HepG2 (cell line): ENCODE data around the gene TMEM106B. TPM values are rescaled to one million over a fixed set of nuclear protein-coding genes. Genes with fewer than 3 reads are reported as not detected.

ENCODE experiments used
- ARNT2 ChIP-seq: sonication (generic); formaldehyde crosslinking; IDR thresholded peaks from 2 replicates; pipeline ENCODE4 v1.8.0; 2022; ENCODE audit warnings: mild to moderate bottlenecking, low read depth, missing genetic modification reagents, moderate library complexity
- LRRFIP1 ChIP-seq: sonication (generic); formaldehyde crosslinking; conservative IDR thresholded peaks from 2 replicates; pipeline ENCODE4 v1.4.0; 2020; ENCODE audit warnings: missing genetic modification reagents
- MTA1 ChIP-seq: sonication (generic); formaldehyde crosslinking; IDR thresholded peaks from 2 replicates; pipeline ENCODE4 v1.4.0; 2020; ENCODE audit warnings: missing genetic modification reagents, mild to moderate bottlenecking, borderline replicate concordance
- NR0B2 ChIP-seq: sonication (generic); formaldehyde crosslinking; IDR thresholded peaks from 2 replicates; pipeline ENCODE4 v1.4.0; 2020; ENCODE audit warnings: mild to moderate bottlenecking, missing genetic modification reagents
- SIN3B ChIP-seq: fragments of 150-350 bp; IDR thresholded peaks from 2 replicates; pipeline ENCODE4 v1.6.1; 2014; ENCODE audit warnings: low read length
- SYNCRIP ChIP-seq: fragments of 200-400 bp; formaldehyde crosslinking; IDR thresholded peaks from 2 replicates; pipeline ENCODE4 v1.6.1; 2018; ENCODE audit warnings: mild to moderate bottlenecking, low read depth, low read length; ENCODE audit not compliant: insufficient read depth
- ZBTB43 ChIP-seq: sonication (generic); formaldehyde crosslinking; conservative IDR thresholded peaks from 2 replicates; pipeline ENCODE4 v1.4.0; 2020; ENCODE audit warnings: missing genetic modification reagents
- ZEB1 ChIP-seq: IDR thresholded peaks from 2 replicates; pipeline ENCODE4 v1.6.1; 2012; ENCODE audit warnings: mild to moderate bottlenecking, low read depth, inconsistent platforms; ENCODE audit not compliant: insufficient replicate concordance
- ZFP41 ChIP-seq: sonication (generic); formaldehyde crosslinking; IDR thresholded peaks from 2 replicates; pipeline ENCODE4 v1.4.0; 2020; ENCODE audit warnings: mild to moderate bottlenecking, missing genetic modification reagents, borderline replicate concordance
- ZFY ChIP-seq: sonication (generic); formaldehyde crosslinking; IDR thresholded peaks from 2 replicates; pipeline ENCODE4 v1.4.0; 2020; ENCODE audit warnings: missing genetic modification reagents
- ZNF543 ChIP-seq: sonication (generic); formaldehyde crosslinking; IDR thresholded peaks from 2 replicates; pipeline ENCODE4 v1.4.0; 2020; ENCODE audit warnings: mild to moderate bottlenecking, missing genetic modification reagents
- ZNF598 ChIP-seq: sonication (generic); formaldehyde crosslinking; IDR thresholded peaks from 2 replicates; pipeline ENCODE4 v1.5.1; 2020; ENCODE audit warnings: mild to moderate bottlenecking, missing genetic modification reagents, borderline replicate concordance
- polyA plus RNA-seq, 8 experiments: library from polyadenylated mRNA; depleted of rRNA in 3 of 8; stranded (reverse) in 7 of 8; unstranded in 1 of 8; fragments of >200 nt; fragmentation: Illumina TruSeq in 4 of 8; extraction: Trizol in 4 of 8; gene quantifications; 2 replicates each; pipeline versions ENCODE4 v1.2.1 to v1.2.3, GENCODE V29; 2011 to 2016; ENCODE audit warnings: low read depth in 4 of 8, missing spikeins in 1 of 8, mixed read lengths in 1 of 8; ENCODE audit not compliant: insufficient read depth in 1 of 8
- total RNA-seq, 5 experiments: library from RNA; depleted of rRNA; stranded (reverse); fragments of >200 nt; fragmentation: Illumina TruSeq; extraction: Trizol; gene quantifications; 2 replicates each; pipeline ENCODE4 v1.2.3, GENCODE V29; 2016; ENCODE audit warnings: low read depth in 1 of 5
- TF ChIP-seq, protein P1 (sequence below): sonication (generic); formaldehyde crosslinking; IDR thresholded peaks from 2 replicates; pipeline ENCODE4 v1.5.1; 2020; ENCODE audit warnings: mild to moderate bottlenecking, missing genetic modification reagents, borderline replicate concordance
- TF ChIP-seq, protein P2 (sequence below): IDR thresholded peaks from 2 replicates; pipeline ENCODE4 v1.6.1; 2016; ENCODE audit warnings: missing compliant biosample characterization, missing genetic modification reagents, borderline replicate concordance
- TF ChIP-seq, protein P3 (sequence below): sonication (generic); formaldehyde crosslinking; IDR thresholded peaks from 2 replicates; pipeline ENCODE4 v1.4.0; 2020; ENCODE audit warnings: mild to moderate bottlenecking, missing genetic modification reagents, borderline replicate concordance

The TMEM106B gene
- total and polyA plus RNA-seq, 2 of the 13 experiments (the other 11 are each of a cell fraction or from before 2014, with no cell fraction given): 16.8 to 25.1 TPM

GRCh38 chr7:12211054-12211710, at the start of gene TMEM106B (continued):
- TF ChIP-seq, protein P1, sequence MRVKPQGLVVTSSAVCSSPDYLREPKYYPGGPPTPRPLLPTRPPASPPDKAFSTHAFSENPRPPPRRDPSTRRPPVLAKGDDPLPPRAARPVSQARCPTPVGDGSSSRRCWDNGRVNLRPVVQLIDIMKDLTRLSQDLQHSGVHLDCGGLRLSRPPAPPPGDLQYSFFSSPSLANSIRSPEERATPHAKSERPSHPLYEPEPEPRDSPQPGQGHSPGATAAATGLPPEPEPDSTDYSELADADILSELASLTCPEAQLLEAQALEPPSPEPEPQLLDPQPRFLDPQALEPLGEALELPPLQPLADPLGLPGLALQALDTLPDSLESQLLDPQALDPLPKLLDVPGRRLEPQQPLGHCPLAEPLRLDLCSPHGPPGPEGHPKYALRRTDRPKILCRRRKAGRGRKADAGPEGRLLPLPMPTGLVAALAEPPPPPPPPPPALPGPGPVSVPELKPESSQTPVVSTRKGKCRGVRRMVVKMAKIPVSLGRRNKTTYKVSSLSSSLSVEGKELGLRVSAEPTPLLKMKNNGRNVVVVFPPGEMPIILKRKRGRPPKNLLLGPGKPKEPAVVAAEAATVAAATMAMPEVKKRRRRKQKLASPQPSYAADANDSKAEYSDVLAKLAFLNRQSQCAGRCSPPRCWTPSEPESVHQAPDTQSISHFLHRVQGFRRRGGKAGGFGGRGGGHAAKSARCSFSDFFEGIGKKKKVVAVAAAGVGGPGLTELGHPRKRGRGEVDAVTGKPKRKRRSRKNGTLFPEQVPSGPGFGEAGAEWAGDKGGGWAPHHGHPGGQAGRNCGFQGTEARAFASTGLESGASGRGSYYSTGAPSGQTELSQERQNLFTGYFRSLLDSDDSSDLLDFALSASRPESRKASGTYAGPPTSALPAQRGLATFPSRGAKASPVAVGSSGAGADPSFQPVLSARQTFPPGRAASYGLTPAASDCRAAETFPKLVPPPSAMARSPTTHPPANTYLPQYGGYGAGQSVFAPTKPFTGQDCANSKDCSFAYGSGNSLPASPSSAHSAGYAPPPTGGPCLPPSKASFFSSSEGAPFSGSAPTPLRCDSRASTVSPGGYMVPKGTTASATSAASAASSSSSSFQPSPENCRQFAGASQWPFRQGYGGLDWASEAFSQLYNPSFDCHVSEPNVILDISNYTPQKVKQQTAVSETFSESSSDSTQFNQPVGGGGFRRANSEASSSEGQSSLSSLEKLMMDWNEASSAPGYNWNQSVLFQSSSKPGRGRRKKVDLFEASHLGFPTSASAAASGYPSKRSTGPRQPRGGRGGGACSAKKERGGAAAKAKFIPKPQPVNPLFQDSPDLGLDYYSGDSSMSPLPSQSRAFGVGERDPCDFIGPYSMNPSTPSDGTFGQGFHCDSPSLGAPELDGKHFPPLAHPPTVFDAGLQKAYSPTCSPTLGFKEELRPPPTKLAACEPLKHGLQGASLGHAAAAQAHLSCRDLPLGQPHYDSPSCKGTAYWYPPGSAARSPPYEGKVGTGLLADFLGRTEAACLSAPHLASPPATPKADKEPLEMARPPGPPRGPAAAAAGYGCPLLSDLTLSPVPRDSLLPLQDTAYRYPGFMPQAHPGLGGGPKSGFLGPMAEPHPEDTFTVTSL: peak; percentile 49
- TF ChIP-seq MTA1 (CRISPR knock-in tag) (peak; percentile 84; the same call in 1 of the 2 replicates), ZEB1 (no peak), LRRFIP1 (CRISPR knock-in tag) (no peak), ZBTB43 (CRISPR knock-in tag) (peak; percentile 93), ZFP41 (CRISPR knock-in tag) (peak; percentile 95; the same call in 1 of the 2 replicates), ARNT2 (CRISPR knock-in tag) (peak; percentile 97), ZFY (CRISPR knock-in tag) (peak; percentile 99), ZNF598 (CRISPR knock-in tag) (peak; percentile 99), NR0B2 (CRISPR knock-in tag) (peak; percentile 92), ZNF543 (CRISPR knock-in tag) (peak; percentile 97), SIN3B (no peak), SYNCRIP (no peak)
- TF ChIP-seq, protein P2, sequence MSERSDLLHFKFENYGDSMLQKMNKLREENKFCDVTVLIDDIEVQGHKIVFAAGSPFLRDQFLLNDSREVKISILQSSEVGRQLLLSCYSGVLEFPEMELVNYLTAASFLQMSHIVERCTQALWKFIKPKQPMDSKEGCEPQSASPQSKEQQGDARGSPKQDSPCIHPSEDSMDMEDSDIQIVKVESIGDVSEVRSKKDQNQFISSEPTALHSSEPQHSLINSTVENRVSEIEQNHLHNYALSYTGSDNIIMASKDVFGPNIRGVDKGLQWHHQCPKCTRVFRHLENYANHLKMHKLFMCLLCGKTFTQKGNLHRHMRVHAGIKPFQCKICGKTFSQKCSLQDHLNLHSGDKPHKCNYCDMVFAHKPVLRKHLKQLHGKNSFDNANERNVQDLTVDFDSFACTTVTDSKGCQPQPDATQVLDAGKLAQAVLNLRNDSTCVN (CRISPR knock-in tag): peak; percentile 81; the same call in 1 of the 2 replicates
- TF ChIP-seq, protein P3, sequence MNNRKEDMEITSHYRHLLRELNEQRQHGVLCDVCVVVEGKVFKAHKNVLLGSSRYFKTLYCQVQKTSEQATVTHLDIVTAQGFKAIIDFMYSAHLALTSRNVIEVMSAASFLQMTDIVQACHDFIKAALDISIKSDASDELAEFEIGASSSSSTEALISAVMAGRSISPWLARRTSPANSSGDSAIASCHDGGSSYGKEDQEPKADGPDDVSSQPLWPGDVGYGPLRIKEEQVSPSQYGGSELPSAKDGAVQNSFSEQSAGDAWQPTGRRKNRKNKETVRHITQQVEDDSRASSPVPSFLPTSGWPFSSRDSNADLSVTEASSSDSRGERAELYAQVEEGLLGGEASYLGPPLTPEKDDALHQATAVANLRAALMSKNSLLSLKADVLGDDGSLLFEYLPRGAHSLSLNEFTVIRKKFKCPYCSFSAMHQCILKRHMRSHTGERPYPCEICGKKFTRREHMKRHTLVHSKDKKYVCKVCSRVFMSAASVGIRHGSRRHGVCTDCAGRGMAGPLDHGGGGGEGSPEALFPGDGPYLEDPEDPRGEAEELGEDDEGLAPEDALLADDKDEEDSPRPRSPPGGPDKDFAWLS (CRISPR knock-in tag): peak; percentile 95; the same call in 1 of the 2 replicates
